CD14-positive monocyte (primary cell): ENCODE measurements around the gene SPAG9. TPM values are rescaled to one million over a fixed set of nuclear protein-coding genes. Genes with fewer than 3 reads are reported as not detected.

ENCODE experiments used
- DNase-seq, 3 donors: peaks; one replicate each; pipeline ENCODE4 v3.0.0-alpha.2; 2011 to 2022
- H2AFZ ChIP-seq: 2 replicates; pipeline ENCODE4 v1.6.0; 2012; ENCODE audit warnings: mild to moderate bottlenecking, low read depth, low read length, inconsistent platforms; ENCODE audit not compliant: insufficient read depth, poor library complexity, severe bottlenecking
- H3K27ac ChIP-seq, 2 donors: 1 replicate in 1 of 2; 2 replicates in 1 of 2; pipeline ENCODE4 v1.5.1; 2012 to 2013; ENCODE audit warnings: low read length in 2 of 2, control low read depth in 1 of 2, inconsistent platforms in 1 of 2, low read depth in 1 of 2, mild to moderate bottlenecking in 1 of 2
- H3K27me3 ChIP-seq, 2 donors: one replicate each; pipeline versions ENCODE4 v1.6.0 to v1.6.1; 2011 to 2013; ENCODE audit warnings: low read length in 2 of 2; ENCODE audit not compliant: control insufficient read depth in 2 of 2, insufficient read depth in 2 of 2
- H3K36me3 ChIP-seq, 2 donors: replicated peaks in 1 of 2; 1 replicate in 1 of 2; 2 replicates in 1 of 2; pipeline versions ENCODE4 v1.5.1 to v1.6.1; 2012 to 2013; ENCODE audit warnings: low read length in 2 of 2, control low read depth in 1 of 2, inconsistent platforms in 1 of 2, mild to moderate bottlenecking in 1 of 2; ENCODE audit not compliant: insufficient read depth in 2 of 2, control insufficient read depth in 1 of 2
- H3K4me1 ChIP-seq, 2 donors: 1 replicate in 1 of 2; 2 replicates in 1 of 2; pipeline versions ENCODE4 v1.5.1 to v1.6.1; 2012 to 2013; ENCODE audit warnings: low read length in 2 of 2, control low read depth in 1 of 2, inconsistent platforms in 1 of 2, mild to moderate bottlenecking in 1 of 2, moderate library complexity in 1 of 2; ENCODE audit not compliant: insufficient read depth in 2 of 2, control insufficient read depth in 1 of 2
- H3K4me2 ChIP-seq: replicated peaks from 2 replicates; pipeline ENCODE3; 2012; ENCODE audit warnings: low read length, moderate library complexity, mild to moderate bottlenecking; ENCODE audit not compliant: poor library complexity, severe bottlenecking; ENCODE audit errors: extremely low read depth
- H3K4me3 ChIP-seq, 3 experiments: fragments of 200-600 bp in 1 of 3; sonication (generic) in 1 of 3; replicated peaks in 1 of 3; 1 replicate in 2 of 3; 2 replicates in 1 of 3; pipeline ENCODE4 v1.5.1; 2011 to 2013; ENCODE audit warnings: low read length in 3 of 3, mild to moderate bottlenecking in 3 of 3, control low read depth in 2 of 3, low read depth in 2 of 3, inconsistent platforms in 1 of 3, moderate library complexity in 1 of 3
- H3K79me2 ChIP-seq: 2 replicates; pipeline ENCODE4 v1.6.0; 2012; ENCODE audit warnings: mild to moderate bottlenecking, control low read depth, inconsistent platforms, low read length, moderate library complexity; ENCODE audit not compliant: insufficient read depth
- H3K9ac ChIP-seq: 2 replicates; pipeline ENCODE4 v1.6.0; 2017; ENCODE audit warnings: low read length, mild to moderate bottlenecking; ENCODE audit not compliant: insufficient read depth, poor library complexity, severe bottlenecking
- H3K9me3 ChIP-seq, 2 donors: replicated peaks in 1 of 2; 1 replicate in 1 of 2; 2 replicates in 1 of 2; pipeline versions ENCODE4 v1.5.1 to v1.6.1; 2012 to 2013; ENCODE audit warnings: low read length in 2 of 2, control low read depth in 1 of 2; ENCODE audit not compliant: control insufficient read depth in 1 of 2, insufficient read depth in 1 of 2
- H4K20me1 ChIP-seq: 2 replicates; pipeline ENCODE4 v1.6.0; 2012; ENCODE audit warnings: mild to moderate bottlenecking, low read length, control low read depth, moderate library complexity; ENCODE audit not compliant: insufficient read depth
- H3K27ac Mint-ChIP-seq, 7 donors: one replicate each; pipeline ENCODE4 v1.8.0; 2020; ENCODE audit warnings: mild to moderate bottlenecking in 7 of 7, mixed read lengths in 7 of 7, moderate library complexity in 6 of 7, inconsistent platforms in 2 of 7
- H3K27me3 Mint-ChIP-seq, 3 donors: one replicate each; pipeline ENCODE4 v1.8.0; 2021 to 2022; ENCODE audit warnings: low read depth in 3 of 3, mild to moderate bottlenecking in 3 of 3, mixed read lengths in 3 of 3, moderate library complexity in 3 of 3, inconsistent platforms in 1 of 3
- H3K36me3 Mint-ChIP-seq, 2 donors: one replicate each; pipeline ENCODE4 v1.8.0; 2020; ENCODE audit warnings: mixed read lengths in 2 of 2, inconsistent platforms in 1 of 2, mild to moderate bottlenecking in 1 of 2
- H3K4me1 Mint-ChIP-seq: one replicate; pipeline ENCODE4 v1.8.0; 2020; ENCODE audit warnings: mild to moderate bottlenecking, mixed read lengths
- H3K4me3 Mint-ChIP-seq, 2 donors: one replicate each; pipeline ENCODE4 v1.8.0; 2020; ENCODE audit warnings: mild to moderate bottlenecking in 2 of 2, mixed read lengths in 2 of 2, moderate library complexity in 1 of 2
- H3K9me3 Mint-ChIP-seq, 7 donors: one replicate each; pipeline ENCODE4 v1.8.0; 2020 to 2022; ENCODE audit warnings: mixed read lengths in 7 of 7, mild to moderate bottlenecking in 6 of 7, moderate library complexity in 6 of 7, inconsistent platforms in 2 of 7
- CTCF ChIP-seq: fragments of 200-600 bp; IDR thresholded peaks from one replicate; pipeline ENCODE4 v1.8.0; 2022; ENCODE audit warnings: antibody characterized with exemption, mild to moderate bottlenecking
- WGBS: methylation state at CpG from one replicate; pipeline ENCODE4 v1.1.5; 2013; ENCODE audit warnings: missing lambda C conversion rate; ENCODE audit not compliant: insufficient coverage; 5-methylcytosine and 5-hydroxymethylcytosine counted together
- intact Hi-C, 2 donors: fragments of 100-400 bp; cut with micrococcal nuclease; formaldehyde crosslinking; loops; one replicate each; pipeline versions ENCODE4 v1.15.0 to v1.15.1; 2023
- polyA plus RNA-seq, 3 donors: library from polyadenylated mRNA; depleted of rRNA in 1 of 3; unstranded in 2 of 3; stranded (reverse) in 1 of 3; fragments of 300-500 nt in 2 of 3; fragments of >200 nt in 1 of 3; fragmentation: Illumina TruSeq in 2 of 3; gene quantifications; 1 replicate in 2 of 3; 2 replicates in 1 of 3; pipeline ENCODE4 v1.2.3, GENCODE V29; 2012 to 2021

SPAG9 gene
- polyA plus RNA-seq, 3 donors = 4.9 to 33.1 (median 8.5) TPM

GRCh38 chr17:50989149-50989548, 131.5 kb downstream of the SPAG9 start:
- no peak for TF ChIP-seq CTCF
- H3K4me1 Mint-ChIP-seq = no peaks in the 10 kb centered on the region
- no peaks in the 10 kb centered on the region for H4K20me1 ChIP-seq
- no peaks in the 10 kb centered on the region for H3K9me3 Mint-ChIP-seq
- no peaks in the 10 kb centered on the region for H3K4me1 ChIP-seq
- H2AFZ ChIP-seq = no peak overlapping the region
- no peaks in the 10 kb centered on the region for H3K9me3 ChIP-seq
- no CpG with 5 or more reads among the region's 3 CpGs for WGBS
- H3K4me3 ChIP-seq = no peak overlapping the region
- H3K79me2 ChIP-seq = no peaks in the 10 kb centered on the region
- H3K27me3 ChIP-seq = no peaks in the 10 kb centered on the region
- DNase-seq = no peak
- H3K9ac ChIP-seq = no peak overlapping the region
- H3K36me3 Mint-ChIP-seq = peaks cover 69 to 84% of the 10 kb centered on the region in 2 donors
- no peak overlapping the region for H3K27ac Mint-ChIP-seq
- H3K27ac ChIP-seq = no peak overlapping the region
- peaks cover 0 to 2% (median 0%) of the 10 kb centered on the region in 3 donors for H3K27me3 Mint-ChIP-seq
- H3K4me3 Mint-ChIP-seq = no peak overlapping the region
- intact Hi-C loops = no loop called here
- peaks cover 93 to 98% of the 10 kb centered on the region in 2 donors for H3K36me3 ChIP-seq
- no peak overlapping the region for H3K4me2 ChIP-seq

GRCh38 chr17:50988427-50988826, 132.2 kb downstream of the SPAG9 start:
- H3K79me2 ChIP-seq = no peaks in the 10 kb centered on the region
- no peaks in the 10 kb centered on the region for H3K9me3 Mint-ChIP-seq
- no peak overlapping the region for H2AFZ ChIP-seq
- no peaks in the 10 kb centered on the region for H3K4me1 ChIP-seq
- DNase-seq = no peak
- no peak overlapping the region for H3K4me2 ChIP-seq
- no peaks in the 10 kb centered on the region for H3K4me1 Mint-ChIP-seq
- no peak overlapping the region for H3K27ac ChIP-seq
- H3K27me3 ChIP-seq = no peaks in the 10 kb centered on the region
- intact Hi-C loops = no loop called here
- no peak overlapping the region for H3K27ac Mint-ChIP-seq
- no CpG with 5 or more reads among the region's 5 CpGs for WGBS
- H3K4me3 Mint-ChIP-seq = no peak overlapping the region
- H3K36me3 Mint-ChIP-seq = peaks cover 71 to 84% of the 10 kb centered on the region in 2 donors
- no peak overlapping the region for H3K4me3 ChIP-seq
- H3K27me3 Mint-ChIP-seq = peaks cover 0 to 2% (median 0%) of the 10 kb centered on the region in 3 donors
- H3K9ac ChIP-seq = no peak overlapping the region
- H4K20me1 ChIP-seq = no peaks in the 10 kb centered on the region
- H3K9me3 ChIP-seq = no peaks in the 10 kb centered on the region
- H3K36me3 ChIP-seq = peaks cover 90 to 98% of the 10 kb centered on the region in 2 donors
- TF ChIP-seq CTCF = no peak
